Prostate gland (tissue), 2 donors: ENCODE data around the gene DST. TPM values are rescaled to one million over a fixed set of nuclear protein-coding genes. Genes with fewer than 3 reads are reported as not detected.

Experiments used
- DNase-seq: peaks from one replicate; pipeline ENCODE4 v3.0.0-alpha.2; 2019; ENCODE audit warnings: low spot score
- H3K27ac ChIP-seq, 2 donors: fragments of 200-600 bp; sonication (generic); 2 replicates each; pipeline ENCODE4 v1.5.1; 2017 to 2019
- H3K27me3 ChIP-seq: fragments of 200-600 bp; sonication (generic); replicated peaks from 2 replicates; pipeline ENCODE4 v1.5.1; 2019; ENCODE audit not compliant: insufficient read depth
- H3K36me3 ChIP-seq, 2 donors: fragments of 200-600 bp; sonication (generic); 1 replicate in 1 of 2; 2 replicates in 1 of 2; pipeline versions ENCODE4 v1.5.1 to v1.8.1; 2017 to 2019
- H3K4me1 ChIP-seq: fragments of 200-600 bp; sonication (generic); replicated peaks from 2 replicates; pipeline ENCODE4 v1.5.1; 2019
- H3K4me3 ChIP-seq, 2 donors: fragments of 200-600 bp; sonication (generic); 2 replicates each; pipeline ENCODE4 v1.5.1; 2017 to 2019
- H3K9me3 ChIP-seq: fragments of 200-600 bp; sonication (generic); 2 replicates; pipeline ENCODE4 v1.5.1; 2017
- POLR2A ChIP-seq: fragments of 450-650 bp; IDR thresholded peaks from one replicate; pipeline ENCODE4 v1.6.1; 2016; ENCODE audit warnings: antibody characterized with exemption, mild to moderate bottlenecking
- POLR2AphosphoS5 ChIP-seq: sonication (generic); formaldehyde crosslinking; IDR thresholded peaks from one replicate; pipeline ENCODE4 v1.6.1; 2017; ENCODE audit warnings: antibody characterized with exemption
- WGBS: methylation state at CpG from one replicate; pipeline ENCODE4 v1.1.5; 2018; 5-methylcytosine and 5-hydroxymethylcytosine counted together
- intact Hi-C: fragments of 100-400 bp; cut with DNase I; formaldehyde crosslinking; loops from one replicate; pipeline ENCODE4 v1.14.2; 2022
- total RNA-seq, 2 donors: library from RNA; depleted of rRNA; stranded (reverse); fragments of >200 nt; gene quantifications; one replicate each; pipeline ENCODE4 v1.1.0, GENCODE V29; 2016
- TF ChIP-seq, protein P1 (sequence below), 4 experiments: fragments of 200-600 bp in 2 of 4; fragments of 450-650 bp in 2 of 4; sonication (generic) in 2 of 4; IDR thresholded peaks; 1 replicate in 3 of 4; 2 replicates in 1 of 4; pipeline ENCODE4 v1.5.1; 2016 to 2019; ENCODE audit warnings: antibody characterized with exemption in 4 of 4, mild to moderate bottlenecking in 2 of 4, moderate library complexity in 2 of 4

DST gene
- total RNA-seq, 2 donors from 2014 or later = 131 to 242 TPM

GRCh38 chr6:56677559-56677958 lies 34.9 kb upstream of the DST start:
- Histone ChIP-seq H3K36me3 (no peaks in the 10 kb centered on the region), H3K27me3 (no peaks in the 10 kb centered on the region), H3K9me3 (no peaks in the 10 kb centered on the region), H3K27ac (no peak overlapping the region), H3K4me1 (no peaks in the 10 kb centered on the region), H3K4me3 (no peak overlapping the region)
- no peak for DNase-seq
- intact Hi-C loops = no loop called here
- TF ChIP-seq POLR2A (no peak), POLR2AphosphoS5 (no peak)
- TF ChIP-seq, protein P1, sequence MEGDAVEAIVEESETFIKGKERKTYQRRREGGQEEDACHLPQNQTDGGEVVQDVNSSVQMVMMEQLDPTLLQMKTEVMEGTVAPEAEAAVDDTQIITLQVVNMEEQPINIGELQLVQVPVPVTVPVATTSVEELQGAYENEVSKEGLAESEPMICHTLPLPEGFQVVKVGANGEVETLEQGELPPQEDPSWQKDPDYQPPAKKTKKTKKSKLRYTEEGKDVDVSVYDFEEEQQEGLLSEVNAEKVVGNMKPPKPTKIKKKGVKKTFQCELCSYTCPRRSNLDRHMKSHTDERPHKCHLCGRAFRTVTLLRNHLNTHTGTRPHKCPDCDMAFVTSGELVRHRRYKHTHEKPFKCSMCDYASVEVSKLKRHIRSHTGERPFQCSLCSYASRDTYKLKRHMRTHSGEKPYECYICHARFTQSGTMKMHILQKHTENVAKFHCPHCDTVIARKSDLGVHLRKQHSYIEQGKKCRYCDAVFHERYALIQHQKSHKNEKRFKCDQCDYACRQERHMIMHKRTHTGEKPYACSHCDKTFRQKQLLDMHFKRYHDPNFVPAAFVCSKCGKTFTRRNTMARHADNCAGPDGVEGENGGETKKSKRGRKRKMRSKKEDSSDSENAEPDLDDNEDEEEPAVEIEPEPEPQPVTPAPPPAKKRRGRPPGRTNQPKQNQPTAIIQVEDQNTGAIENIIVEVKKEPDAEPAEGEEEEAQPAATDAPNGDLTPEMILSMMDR (IDR thresholded peaks at IDR 0.05) = no peak

GRCh38 chr6:56671651-56672461 lies 29.2 kb upstream of the DST start:
- no peak overlapping the region for H3K4me3 ChIP-seq
- intact Hi-C loops = no loop called here
- no peaks in the 10 kb centered on the region for H3K36me3 ChIP-seq
- H3K4me1 ChIP-seq = no peaks in the 10 kb centered on the region
- no peak for DNase-seq
- H3K27me3 ChIP-seq = no peaks in the 10 kb centered on the region
- H3K27ac ChIP-seq = peak overlapping the region; percentile 18 to 20
- no peaks in the 10 kb centered on the region for H3K9me3 ChIP-seq
- TF ChIP-seq POLR2A = no peak
- no peak for TF ChIP-seq POLR2AphosphoS5
- TF ChIP-seq, protein P1 (IDR thresholded peaks at IDR 0.05) = no peak
- 23% methylated on average over 6 of the region's 6 CpGs for WGBS

DNA sequence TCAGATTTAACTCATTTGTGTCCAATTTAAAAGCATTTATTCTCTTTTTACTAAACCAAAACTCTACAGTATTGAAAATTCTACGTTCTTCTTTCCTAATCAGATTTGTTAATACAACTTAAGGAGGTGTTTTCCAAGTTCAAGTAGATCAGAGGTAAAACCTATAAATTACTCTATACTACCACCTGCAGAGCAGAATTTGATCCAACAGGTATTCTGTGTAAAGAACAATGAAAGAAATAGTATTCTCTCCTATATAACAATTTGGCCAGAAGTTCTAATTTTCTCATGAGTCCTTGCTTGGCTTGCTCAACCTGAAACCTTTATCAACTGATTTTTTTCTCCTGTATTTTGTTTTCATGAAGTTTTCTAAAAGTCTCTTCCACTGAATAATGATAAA lies 28.5 kb upstream of the DST start:
- Histone ChIP-seq H3K4me1 (no peaks in the 10 kb centered on the region), H3K9me3 (no peaks in the 10 kb centered on the region), H3K27me3 (no peaks in the 10 kb centered on the region), H3K36me3 (no peaks in the 10 kb centered on the region), H3K27ac (no peak overlapping the region), H3K4me3 (no peak overlapping the region)
- DNase-seq = no peak
- WGBS = 60% methylated on average over 1 of the region's 1 CpG
- no peak for TF ChIP-seq POLR2AphosphoS5
- TF ChIP-seq, protein P1 (IDR thresholded peaks at IDR 0.05) = peak in 2 of 4 experiments; percentile 25 to 49
- TF ChIP-seq POLR2A = no peak
- intact Hi-C loops = no loop called here

DNA sequence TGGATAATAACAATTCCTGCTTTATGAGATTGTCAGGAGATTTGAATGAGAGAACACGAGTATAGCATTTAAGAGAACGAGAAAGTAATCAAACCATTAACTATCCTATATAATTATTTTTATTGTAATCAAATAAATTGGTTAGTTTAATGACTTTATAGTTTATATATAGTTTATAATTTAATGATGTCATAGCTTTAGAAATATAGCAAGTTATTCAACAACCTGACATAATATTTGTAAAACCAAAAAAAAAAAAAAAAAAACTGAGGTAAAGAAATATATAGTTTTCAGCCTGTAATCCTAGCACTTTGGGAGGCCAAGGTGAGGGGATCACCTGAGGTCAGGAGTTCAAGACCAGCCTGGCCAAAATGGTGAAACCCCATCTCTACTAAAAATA lies 26.4 kb upstream of the DST start:
- no peak for DNase-seq
- Histone ChIP-seq H3K4me1 (no peaks in the 10 kb centered on the region), H3K36me3 (no peaks in the 10 kb centered on the region), H3K27me3 (no peaks in the 10 kb centered on the region), H3K4me3 (no peak overlapping the region), H3K27ac (no peak overlapping the region), H3K9me3 (no peaks in the 10 kb centered on the region)
- intact Hi-C loops = no loop called here
- 60% methylated on average over 2 of the region's 2 CpGs for WGBS
- TF ChIP-seq POLR2AphosphoS5 (no peak), POLR2A (no peak)
- TF ChIP-seq, protein P1 (IDR thresholded peaks at IDR 0.05) = no peak

- Histone ChIP-seq H3K4me3 (no peak overlapping the region), H3K27me3 (no peaks in the 10 kb centered on the region), H3K36me3 (no peaks in the 10 kb centered on the region), H3K27ac (no peak overlapping the region), H3K9me3 (no peaks in the 10 kb centered on the region), H3K4me1 (no peaks in the 10 kb centered on the region)
- WGBS = 57% methylated on average over 4 of the region's 4 CpGs
- TF ChIP-seq POLR2A (no peak), POLR2AphosphoS5 (no peak)
- TF ChIP-seq, protein P1 (IDR thresholded peaks at IDR 0.05) = no peak
- no peak for DNase-seq
- intact Hi-C loops = no loop called here
These were observed 25.5 kb upstream of the DST start for GRCh38 chr6:56668158-56668557.
